Neural cell (in vitro differentiated cells): ENCODE results near the gene BRI3.

Experiments used
- EP300 ChIP-seq: fragments of 450-650 bp; conservative IDR thresholded peaks from 2 replicates; pipeline ENCODE4 v1.6.1; 2014; ENCODE audit warnings: antibody characterized with exemption, mild to moderate bottlenecking, moderate library complexity; ENCODE audit not compliant: poor library complexity, severe bottlenecking
- EZH2 ChIP-seq: fragments of 200-600, 300-800 bp; shearing (Covaris generic), sonication (generic); IDR thresholded peaks from 2 replicates; pipeline ENCODE4 v1.6.1; 2014; ENCODE audit warnings: antibody characterized with exemption, low read length, borderline replicate concordance, mild to moderate bottlenecking; ENCODE audit not compliant: insufficient read depth, poor library complexity, severe bottlenecking
- MXI1 ChIP-seq: fragments of 450-650 bp; conservative IDR thresholded peaks from 2 replicates; pipeline ENCODE4 v1.6.1; 2014; ENCODE audit warnings: antibody characterized with exemption, mild to moderate bottlenecking; ENCODE audit not compliant: poor library complexity, severe bottlenecking
- POLR2AphosphoS5 ChIP-seq: IDR thresholded peaks from 2 replicates; pipeline ENCODE4 v1.6.1; 2012
- RAD21 ChIP-seq: fragments of 450-650 bp; conservative IDR thresholded peaks from 2 replicates; pipeline ENCODE4 v1.6.1; 2014; ENCODE audit warnings: antibody characterized with exemption, mild to moderate bottlenecking, moderate library complexity
- TAF1 ChIP-seq: IDR thresholded peaks from 2 replicates; pipeline ENCODE4 v1.6.1; 2012; ENCODE audit warnings: low read depth
- TF ChIP-seq, protein P1 (sequence below): fragments of 450-650 bp; IDR thresholded peaks from 2 replicates; pipeline ENCODE4 v1.5.1; 2014; ENCODE audit warnings: antibody characterized with exemption, mild to moderate bottlenecking, moderate library complexity; ENCODE audit not compliant: poor library complexity, severe bottlenecking
- TF ChIP-seq, protein P2 (sequence below): IDR thresholded peaks from 2 replicates; pipeline ENCODE4 v1.6.1; 2012; ENCODE audit warnings: borderline replicate concordance

DNA sequence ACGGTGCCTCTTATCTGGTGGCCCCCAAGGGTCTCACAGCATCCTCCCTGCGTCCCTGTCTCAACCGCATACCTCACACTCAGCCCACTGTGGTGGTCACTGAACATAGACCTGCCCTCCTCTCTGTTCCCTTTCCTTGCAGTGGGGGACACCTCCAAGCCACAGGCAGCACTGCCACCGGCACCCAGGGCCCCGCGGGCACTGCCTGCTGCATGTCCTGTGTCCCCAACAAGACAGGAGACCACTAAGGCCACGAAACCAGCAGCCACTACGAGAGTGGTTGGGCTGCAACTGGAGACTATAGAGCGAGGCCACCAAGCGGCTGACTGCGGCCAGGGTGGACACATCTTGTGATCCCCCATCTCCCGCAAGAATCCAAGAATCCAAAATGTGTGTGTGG is 15.3 kb downstream of the BRI3 start:
- TF ChIP-seq, protein P1, sequence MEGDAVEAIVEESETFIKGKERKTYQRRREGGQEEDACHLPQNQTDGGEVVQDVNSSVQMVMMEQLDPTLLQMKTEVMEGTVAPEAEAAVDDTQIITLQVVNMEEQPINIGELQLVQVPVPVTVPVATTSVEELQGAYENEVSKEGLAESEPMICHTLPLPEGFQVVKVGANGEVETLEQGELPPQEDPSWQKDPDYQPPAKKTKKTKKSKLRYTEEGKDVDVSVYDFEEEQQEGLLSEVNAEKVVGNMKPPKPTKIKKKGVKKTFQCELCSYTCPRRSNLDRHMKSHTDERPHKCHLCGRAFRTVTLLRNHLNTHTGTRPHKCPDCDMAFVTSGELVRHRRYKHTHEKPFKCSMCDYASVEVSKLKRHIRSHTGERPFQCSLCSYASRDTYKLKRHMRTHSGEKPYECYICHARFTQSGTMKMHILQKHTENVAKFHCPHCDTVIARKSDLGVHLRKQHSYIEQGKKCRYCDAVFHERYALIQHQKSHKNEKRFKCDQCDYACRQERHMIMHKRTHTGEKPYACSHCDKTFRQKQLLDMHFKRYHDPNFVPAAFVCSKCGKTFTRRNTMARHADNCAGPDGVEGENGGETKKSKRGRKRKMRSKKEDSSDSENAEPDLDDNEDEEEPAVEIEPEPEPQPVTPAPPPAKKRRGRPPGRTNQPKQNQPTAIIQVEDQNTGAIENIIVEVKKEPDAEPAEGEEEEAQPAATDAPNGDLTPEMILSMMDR = no peak
- no peak for TF ChIP-seq MXI1
- TF ChIP-seq EP300 = no peak
- TF ChIP-seq POLR2AphosphoS5 = no peak
- TF ChIP-seq, protein P2, sequence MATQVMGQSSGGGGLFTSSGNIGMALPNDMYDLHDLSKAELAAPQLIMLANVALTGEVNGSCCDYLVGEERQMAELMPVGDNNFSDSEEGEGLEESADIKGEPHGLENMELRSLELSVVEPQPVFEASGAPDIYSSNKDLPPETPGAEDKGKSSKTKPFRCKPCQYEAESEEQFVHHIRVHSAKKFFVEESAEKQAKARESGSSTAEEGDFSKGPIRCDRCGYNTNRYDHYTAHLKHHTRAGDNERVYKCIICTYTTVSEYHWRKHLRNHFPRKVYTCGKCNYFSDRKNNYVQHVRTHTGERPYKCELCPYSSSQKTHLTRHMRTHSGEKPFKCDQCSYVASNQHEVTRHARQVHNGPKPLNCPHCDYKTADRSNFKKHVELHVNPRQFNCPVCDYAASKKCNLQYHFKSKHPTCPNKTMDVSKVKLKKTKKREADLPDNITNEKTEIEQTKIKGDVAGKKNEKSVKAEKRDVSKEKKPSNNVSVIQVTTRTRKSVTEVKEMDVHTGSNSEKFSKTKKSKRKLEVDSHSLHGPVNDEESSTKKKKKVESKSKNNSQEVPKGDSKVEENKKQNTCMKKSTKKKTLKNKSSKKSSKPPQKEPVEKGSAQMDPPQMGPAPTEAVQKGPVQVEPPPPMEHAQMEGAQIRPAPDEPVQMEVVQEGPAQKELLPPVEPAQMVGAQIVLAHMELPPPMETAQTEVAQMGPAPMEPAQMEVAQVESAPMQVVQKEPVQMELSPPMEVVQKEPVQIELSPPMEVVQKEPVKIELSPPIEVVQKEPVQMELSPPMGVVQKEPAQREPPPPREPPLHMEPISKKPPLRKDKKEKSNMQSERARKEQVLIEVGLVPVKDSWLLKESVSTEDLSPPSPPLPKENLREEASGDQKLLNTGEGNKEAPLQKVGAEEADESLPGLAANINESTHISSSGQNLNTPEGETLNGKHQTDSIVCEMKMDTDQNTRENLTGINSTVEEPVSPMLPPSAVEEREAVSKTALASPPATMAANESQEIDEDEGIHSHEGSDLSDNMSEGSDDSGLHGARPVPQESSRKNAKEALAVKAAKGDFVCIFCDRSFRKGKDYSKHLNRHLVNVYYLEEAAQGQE = no peak
- no peak for TF ChIP-seq EZH2
- no peak for TF ChIP-seq RAD21
- TF ChIP-seq TAF1 = no peak
